NCI-H2196 treated with DMSO at 0.1 percent for 48 hours (cell line): ENCODE measurements around the gene UBA3.

Experiments used
- DNase-seq: peaks from one replicate; lab custom pipeline; 2025; ENCODE audit not compliant: unreplicated experiment; lab: John Stamatoyannopoulos, UW

Gene UBA3

GRCh38 chr3:69012800-69013252, 67.3 kb downstream of the UBA3 start:
- DNase-seq = no peak

DNA sequence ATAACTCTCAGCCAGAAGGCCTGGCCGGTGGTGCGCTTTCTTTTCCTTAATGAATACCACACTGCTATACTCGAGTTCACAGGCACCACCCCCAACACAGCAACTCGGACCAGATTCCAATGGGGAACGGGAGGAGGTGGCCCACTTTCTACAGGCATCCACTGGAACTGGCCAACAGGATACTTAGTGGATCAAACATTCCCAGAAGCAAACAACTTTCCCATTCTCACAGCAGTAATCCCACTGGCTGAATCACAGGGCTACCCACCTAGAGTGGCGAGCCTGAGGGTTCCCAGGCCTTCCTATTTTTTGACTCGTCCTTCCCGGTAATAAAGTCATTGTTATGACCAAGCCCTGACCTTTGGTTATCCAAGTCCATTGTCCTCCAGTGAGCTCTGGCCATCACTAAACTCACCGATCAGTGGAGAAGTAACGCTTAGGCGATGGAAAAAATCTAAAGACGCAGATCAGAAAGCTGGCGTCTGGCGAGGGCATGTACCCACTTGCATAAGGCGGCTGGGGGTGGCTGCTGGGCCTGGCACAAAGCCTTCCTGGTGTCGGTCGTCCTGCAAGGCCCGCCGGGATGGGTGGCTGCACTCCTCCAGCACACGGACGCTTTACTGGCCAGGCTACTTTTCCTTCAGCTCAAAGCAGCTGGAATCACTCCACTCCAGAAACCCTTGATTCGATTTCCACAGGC, 67.9 kb downstream of the UBA3 start:
- DNase-seq = no peak

DNA sequence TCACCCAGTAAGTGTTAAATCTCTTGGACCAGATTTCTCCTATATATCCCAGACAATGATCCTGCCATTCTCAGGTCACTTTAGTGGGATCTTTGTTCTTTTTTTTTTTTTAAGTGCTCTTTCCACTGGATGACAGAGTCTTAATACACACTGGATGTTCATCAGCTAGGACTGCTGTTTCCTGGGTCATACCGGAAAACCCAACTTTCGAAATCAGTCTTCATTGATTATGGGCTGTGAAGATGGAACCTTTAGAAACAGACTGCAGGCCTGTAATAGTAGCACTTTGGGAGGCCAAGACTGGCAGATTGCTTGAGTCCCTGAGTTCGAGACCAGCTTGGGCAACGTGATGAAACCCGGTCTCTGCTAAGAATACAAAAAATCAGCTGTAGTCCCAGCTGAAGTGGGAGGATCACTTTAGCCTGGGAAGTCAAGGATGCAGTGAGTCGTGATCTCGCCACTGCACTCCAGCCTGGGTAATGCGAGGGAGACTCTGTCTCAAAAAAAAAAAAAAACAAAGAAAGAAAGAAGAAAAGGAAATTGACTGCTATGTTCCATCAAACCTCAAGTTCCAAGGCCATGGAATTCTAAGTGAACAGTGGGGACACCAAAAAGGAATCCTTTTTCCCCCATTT, 69.0 kb downstream of the UBA3 start:
- no peak for DNase-seq

DNA sequence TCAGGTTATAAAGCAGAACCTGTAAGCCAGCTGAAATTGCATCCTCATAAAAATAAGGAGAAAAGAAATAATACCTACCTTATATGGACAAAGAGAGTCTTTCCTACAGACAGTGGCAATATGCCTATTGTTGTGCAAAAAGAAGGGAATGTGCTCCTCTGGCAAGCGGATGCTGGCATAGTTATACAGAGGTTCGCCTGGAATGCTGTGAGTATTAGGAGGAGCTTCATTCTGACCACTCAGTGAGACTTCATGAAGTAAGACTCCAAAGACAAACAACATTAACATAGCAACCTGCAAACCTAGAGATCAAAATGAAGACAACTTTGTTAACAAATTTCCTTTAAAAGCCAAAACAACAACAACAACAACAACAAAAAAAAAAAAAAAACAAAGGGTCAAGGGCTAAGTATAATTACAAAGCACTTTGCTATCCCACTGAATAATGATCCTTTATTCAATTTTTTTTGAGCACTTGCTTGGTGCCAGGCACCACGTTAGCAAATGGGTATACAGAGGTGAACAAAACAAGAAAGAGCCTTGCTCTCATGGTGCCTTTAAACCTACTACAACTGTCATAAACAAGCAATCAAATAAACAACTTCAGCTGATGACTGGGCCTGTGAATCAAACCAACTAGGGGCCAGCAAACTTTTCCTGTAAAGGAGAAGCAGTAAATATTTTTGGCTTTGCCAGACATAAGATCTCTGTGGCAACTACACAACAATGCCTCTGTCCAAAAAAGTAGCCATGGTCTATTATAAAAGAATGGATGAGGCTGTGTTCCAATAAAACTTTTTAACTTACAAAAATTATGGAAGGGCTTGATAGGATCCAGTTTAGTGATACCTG, 70.4 kb downstream of the UBA3 start:
- no peak for DNase-seq

- no peak for DNase-seq
Observed at GRCh38 chr3:69008980-69009379, 71.2 kb downstream of the UBA3 start.

- no peak for DNase-seq
Observed at GRCh38 chr3:69005791-69006482, 74.2 kb downstream of the UBA3 start.

- DNase-seq = no peak
Observed at GRCh38 chr3:69005071-69005790, 74.9 kb downstream of the UBA3 start.
